ENCODE results near the gene CORIN. TPM values are rescaled to one million over a fixed set of nuclear protein-coding genes. Genes with fewer than 3 reads are reported as not detected.

Gene CORIN
- total and polyA plus RNA-seq, 12 donors: 0.10 to 1.1 (median 0.41) TPM; not detected in 2

- intact Hi-C loops (cut with DNase I): no loop called here
- Histone ChIP-seq H3K9me3 (replicated peaks in 1 of 3) (no peaks in the 10 kb centered on the region), H3K4me1 (replicated peaks in 1 of 2) (no peaks in the 10 kb centered on the region), H3K27me3 (no peaks in the 10 kb centered on the region), H3K36me3 (replicated peaks in 1 of 2) (peaks cover 0 to 3% of the 10 kb centered on the region in 2 donors), H3K27ac (no peak overlapping the region), H3K4me3 (no peak overlapping the region)
- DNase-seq: no peak
- TF ChIP-seq CTCF (IDR thresholded peaks at IDR 0.05) (no peak), POLR2A (IDR thresholded peaks at IDR 0.05) (no peak)
These were observed 38.4 kb upstream of the CORIN start for GRCh38 chr4:47876310-47876709.

- intact Hi-C loops (cut with DNase I): no loop called here
- WGBS, 4 donors: 94 to 99% (median 95%) methylated on average over 3 of the region's 3 CpGs
These were observed 36.1 kb upstream of the CORIN start for GRCh38 chr4:47873877-47874541.

GRCh38 chr4:47863486-47863885 lies 25.6 kb upstream of the CORIN start:
- TF ChIP-seq POLR2A (IDR thresholded peaks at IDR 0.05): no peak
- no peak for TF ChIP-seq CTCF (IDR thresholded peaks at IDR 0.05)

More at GRCh38 chr4:47873877-47874541, 36.1 kb upstream of the CORIN start:
- H3K27me3 ChIP-seq: no peaks in the 10 kb centered on the region
- no peak overlapping the region for H3K27ac ChIP-seq
- H3K9me3 ChIP-seq (replicated peaks in 1 of 3): no peaks in the 10 kb centered on the region
- H3K36me3 ChIP-seq (replicated peaks in 1 of 2): peaks cover 0 to 3% of the 10 kb centered on the region in 2 donors
- no peaks in the 10 kb centered on the region for H3K4me1 ChIP-seq (replicated peaks in 1 of 2)
- H3K4me3 ChIP-seq: no peak overlapping the region
- no peak for DNase-seq
- TF ChIP-seq CTCF (IDR thresholded peaks at IDR 0.05) (no peak), POLR2A (IDR thresholded peaks at IDR 0.05) (no peak)

GRCh38 chr4:47862297-47862696 lies 24.4 kb upstream of the CORIN start:
- 76 to 91% (median 85%) methylated on average over 3 of the region's 3 CpGs for WGBS, 4 donors
- TF ChIP-seq POLR2A (IDR thresholded peaks at IDR 0.05) (no peak), CTCF (IDR thresholded peaks at IDR 0.05) (no peak)
- Histone ChIP-seq H3K36me3 (replicated peaks in 1 of 2) (no peaks in the 10 kb centered on the region), H3K4me3 (no peak overlapping the region), H3K27me3 (no peaks in the 10 kb centered on the region), H3K27ac (no peak overlapping the region), H3K9me3 (replicated peaks in 1 of 3) (no peaks in the 10 kb centered on the region), H3K4me1 (replicated peaks in 1 of 2) (no peaks in the 10 kb centered on the region)
- no peak for DNase-seq
- intact Hi-C loops (cut with DNase I): no loop called here

More at GRCh38 chr4:47863486-47863885, 25.6 kb upstream of the CORIN start:
- intact Hi-C loops (cut with DNase I): no loop called here
- H3K27me3 ChIP-seq: no peaks in the 10 kb centered on the region
- no peaks in the 10 kb centered on the region for H3K4me1 ChIP-seq (replicated peaks in 1 of 2)
- no peak overlapping the region for H3K27ac ChIP-seq
- H3K36me3 ChIP-seq (replicated peaks in 1 of 2): no peaks in the 10 kb centered on the region
- peaks cover 0 to 3% (median 0%) of the 10 kb centered on the region in 3 donors for H3K9me3 ChIP-seq (replicated peaks in 1 of 3)
- WGBS, 4 donors: 72 to 98% (median 81%) methylated on average over 4 of the region's 4 CpGs
- DNase-seq: no peak
- no peak overlapping the region for H3K4me3 ChIP-seq
